Sigmoid colon (tissue), 7 donors: ENCODE results near the gene KRTAP10-4. TPM values are rescaled to one million over a fixed set of nuclear protein-coding genes. Genes with fewer than 3 reads are reported as not detected.

Source experiments
- DNase-seq: peaks from one replicate; pipeline ENCODE4 v3.0.0-alpha.2; 2019
- H3K27ac ChIP-seq, 4 donors: fragments of 200-600 bp; sonication (generic); one replicate each; pipeline ENCODE4 v1.5.1; 2016 to 2019; ENCODE audit warnings: mild to moderate bottlenecking in 1 of 4
- H3K27me3 ChIP-seq, 3 donors: fragments of 200-600 bp; sonication (generic); one replicate each; pipeline ENCODE4 v1.5.1; 2019; ENCODE audit warnings: mild to moderate bottlenecking in 1 of 3
- H3K36me3 ChIP-seq, 4 donors: fragments of 200-600 bp; sonication (generic); one replicate each; pipeline ENCODE4 v1.5.1; 2016 to 2019
- H3K4me1 ChIP-seq, 4 donors: fragments of 200-600 bp; sonication (generic); one replicate each; pipeline ENCODE4 v1.5.1; 2017 to 2019
- H3K4me3 ChIP-seq, 4 donors: fragments of 200-600 bp; sonication (generic); one replicate each; pipeline ENCODE4 v1.5.1; 2017 to 2019; ENCODE audit warnings: mild to moderate bottlenecking in 2 of 4, moderate library complexity in 1 of 4
- H3K9me3 ChIP-seq, 4 donors: fragments of 200-600 bp in 3 of 4; sonication (generic) in 3 of 4; one replicate each; pipeline versions ENCODE4 v1.5.1 to v1.6.1; 2013 to 2019
- EP300 ChIP-seq, 4 donors: sonication (generic); formaldehyde crosslinking; IDR thresholded peaks; one replicate each; pipeline ENCODE4 v1.6.1; 2017; ENCODE audit warnings: antibody characterized with exemption in 4 of 4
- POLR2A ChIP-seq, 2 donors: fragments of 450-650 bp; IDR thresholded peaks; one replicate each; pipeline ENCODE4 v1.6.1; 2016; ENCODE audit warnings: antibody characterized with exemption in 2 of 2, mild to moderate bottlenecking in 2 of 2, moderate library complexity in 2 of 2
- POLR2AphosphoS5 ChIP-seq, 4 donors: sonication (generic); formaldehyde crosslinking; IDR thresholded peaks; one replicate each; pipeline ENCODE4 v1.6.1; 2017; ENCODE audit warnings: antibody characterized with exemption in 4 of 4
- WGBS, 2 donors: extraction: QIAGEN DNeasy Blood & Tissue Kit; methylation state at CpG; one replicate each; pipeline ENCODE4 v1.1.7; 2013; 5-methylcytosine and 5-hydroxymethylcytosine counted together
- intact Hi-C: fragments of 100-400 bp; cut with DNase I; formaldehyde crosslinking; loops from one replicate; pipeline ENCODE4 v1.15.1; 2023
- polyA plus RNA-seq, 3 donors: library from polyadenylated mRNA; stranded (reverse); fragments of 200-250 nt; gene quantifications; one replicate each; pipeline ENCODE4 v1.2.3, GENCODE V29; 2013
- total RNA-seq, 4 donors: library from RNA; depleted of rRNA; stranded (reverse); fragments of >200 nt; gene quantifications; one replicate each; pipeline ENCODE4 v1.1.0, GENCODE V29; 2016
- TF ChIP-seq, protein P1 (sequence below), 4 experiments: fragments of 450-650 bp in 3 of 4; fragments of 200-600 bp in 1 of 4; IDR thresholded peaks; one replicate each; pipeline ENCODE4 v1.5.1; 2016 to 2019; ENCODE audit warnings: antibody characterized with exemption in 4 of 4, mild to moderate bottlenecking in 3 of 4, moderate library complexity in 2 of 4
- donor health status: healthy with polysubstance abuse.
- donor health status: Bipolar disorder and iron deficiency.
- donor health status: healthy.

KRTAP10-4 gene
- total and polyA plus RNA-seq, 7 donors = not detected

- H3K27me3 ChIP-seq = peaks cover 0 to 23% (median 9%) of the 10 kb centered on the region in 3 donors
- WGBS, 2 donors = 82 to 83% methylated on average over 20 of the region's 20 CpGs
- intact Hi-C loops = no loop called here
Measured at GRCh38 chr21:44614161-44614631, 40.7 kb downstream of the KRTAP10-4 start.

GRCh38 chr21:44614961-44615391 lies 41.4 kb downstream of the KRTAP10-4 start:
- Histone ChIP-seq H3K9me3 (peaks cover 0 to 13% (median 3%) of the 10 kb centered on the region in 4 donors), H3K4me1 (no peaks in the 10 kb centered on the region), H3K36me3 (no peaks in the 10 kb centered on the region), H3K4me3 (no peak overlapping the region), H3K27me3 (peaks cover 0 to 23% (median 9%) of the 10 kb centered on the region in 3 donors), H3K27ac (no peak overlapping the region)
- WGBS, 2 donors = 83 to 90% methylated on average over 28 of the region's 28 CpGs
- TF ChIP-seq, protein P1, sequence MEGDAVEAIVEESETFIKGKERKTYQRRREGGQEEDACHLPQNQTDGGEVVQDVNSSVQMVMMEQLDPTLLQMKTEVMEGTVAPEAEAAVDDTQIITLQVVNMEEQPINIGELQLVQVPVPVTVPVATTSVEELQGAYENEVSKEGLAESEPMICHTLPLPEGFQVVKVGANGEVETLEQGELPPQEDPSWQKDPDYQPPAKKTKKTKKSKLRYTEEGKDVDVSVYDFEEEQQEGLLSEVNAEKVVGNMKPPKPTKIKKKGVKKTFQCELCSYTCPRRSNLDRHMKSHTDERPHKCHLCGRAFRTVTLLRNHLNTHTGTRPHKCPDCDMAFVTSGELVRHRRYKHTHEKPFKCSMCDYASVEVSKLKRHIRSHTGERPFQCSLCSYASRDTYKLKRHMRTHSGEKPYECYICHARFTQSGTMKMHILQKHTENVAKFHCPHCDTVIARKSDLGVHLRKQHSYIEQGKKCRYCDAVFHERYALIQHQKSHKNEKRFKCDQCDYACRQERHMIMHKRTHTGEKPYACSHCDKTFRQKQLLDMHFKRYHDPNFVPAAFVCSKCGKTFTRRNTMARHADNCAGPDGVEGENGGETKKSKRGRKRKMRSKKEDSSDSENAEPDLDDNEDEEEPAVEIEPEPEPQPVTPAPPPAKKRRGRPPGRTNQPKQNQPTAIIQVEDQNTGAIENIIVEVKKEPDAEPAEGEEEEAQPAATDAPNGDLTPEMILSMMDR (IDR thresholded peaks at IDR 0.05) = no peak
- TF ChIP-seq POLR2A (IDR thresholded peaks at IDR 0.05) = no peak
- TF ChIP-seq EP300 (IDR thresholded peaks at IDR 0.05) = no peak
- no peak for TF ChIP-seq POLR2AphosphoS5 (IDR thresholded peaks at IDR 0.05)
- intact Hi-C loops = no loop called here
- no peak for DNase-seq

More at GRCh38 chr21:44614161-44614631, 40.7 kb downstream of the KRTAP10-4 start:
- Histone ChIP-seq H3K4me1 (no peaks in the 10 kb centered on the region), H3K36me3 (no peaks in the 10 kb centered on the region), H3K4me3 (no peak overlapping the region), H3K27ac (no peak overlapping the region), H3K9me3 (peaks cover 0 to 15% (median 2%) of the 10 kb centered on the region in 4 donors)
- no peak for TF ChIP-seq POLR2AphosphoS5 (IDR thresholded peaks at IDR 0.05)
- TF ChIP-seq, protein P1 (IDR thresholded peaks at IDR 0.05) = no peak
- TF ChIP-seq POLR2A (IDR thresholded peaks at IDR 0.05) = no peak
- TF ChIP-seq EP300 (IDR thresholded peaks at IDR 0.05) = no peak
- DNase-seq = no peak

DNA sequence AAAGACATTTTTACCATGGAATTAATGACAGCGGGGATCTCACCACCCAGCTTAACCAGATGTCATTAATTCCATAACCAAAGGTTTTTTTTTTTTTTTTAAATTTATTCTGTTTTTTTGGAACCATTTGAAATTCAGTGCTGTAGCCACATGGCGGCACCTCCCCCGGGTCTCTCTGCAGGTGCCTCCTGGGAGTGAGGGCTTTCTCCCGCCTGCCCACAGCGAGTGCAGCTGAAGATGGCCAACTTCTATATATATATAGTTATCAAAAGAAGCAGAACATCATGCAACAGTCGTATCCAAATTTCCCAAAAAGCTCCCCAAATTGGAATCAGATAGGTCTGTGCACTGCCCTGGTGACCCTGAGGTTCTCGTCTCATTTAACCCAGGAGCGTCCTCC lies 41.9 kb downstream of the KRTAP10-4 start:
- intact Hi-C loops = no loop called here

GRCh38 chr21:44615911-44616590 lies 42.5 kb downstream of the KRTAP10-4 start:
- intact Hi-C loops = no loop called here
- H3K36me3 ChIP-seq = no peaks in the 10 kb centered on the region
- H3K27me3 ChIP-seq = peaks cover 0 to 23% (median 9%) of the 10 kb centered on the region in 3 donors
- DNase-seq = no peak
- WGBS, 2 donors = 77 to 83% methylated on average over 17 of the region's 17 CpGs
- H3K4me1 ChIP-seq = no peaks in the 10 kb centered on the region
- H3K27ac ChIP-seq = no peak overlapping the region
- peaks cover 0 to 11% (median 3%) of the 10 kb centered on the region in 4 donors for H3K9me3 ChIP-seq
- no peak for TF ChIP-seq EP300 (IDR thresholded peaks at IDR 0.05)
- no peak for TF ChIP-seq POLR2A (IDR thresholded peaks at IDR 0.05)
- TF ChIP-seq, protein P1 (IDR thresholded peaks at IDR 0.05) = no peak
- no peak for TF ChIP-seq POLR2AphosphoS5 (IDR thresholded peaks at IDR 0.05)
- no peak overlapping the region for H3K4me3 ChIP-seq

More for the DNA sequence above, 41.9 kb downstream of the KRTAP10-4 start:
- H3K9me3 ChIP-seq = peaks cover 0 to 11% (median 3%) of the 10 kb centered on the region in 4 donors
- H3K27ac ChIP-seq = no peak overlapping the region
- no peak for DNase-seq
- no peak overlapping the region for H3K4me3 ChIP-seq
- TF ChIP-seq EP300 (IDR thresholded peaks at IDR 0.05) (no peak), POLR2AphosphoS5 (IDR thresholded peaks at IDR 0.05) (no peak), POLR2A (IDR thresholded peaks at IDR 0.05) (no peak)
- TF ChIP-seq, protein P1 (IDR thresholded peaks at IDR 0.05) = no peak
- no peaks in the 10 kb centered on the region for H3K36me3 ChIP-seq
- H3K4me1 ChIP-seq = no peaks in the 10 kb centered on the region
- H3K27me3 ChIP-seq = peaks cover 0 to 23% (median 9%) of the 10 kb centered on the region in 3 donors
- 75 to 83% methylated on average over 8 of the region's 8 CpGs for WGBS, 2 donors
